Ecto neural progenitor cell (in vitro differentiated cells): ENCODE data around the gene SMIM22.

Source experiments
- DNase-seq: peaks from one replicate; pipeline ENCODE4 v3.0.0-alpha.2; 2018; ENCODE audit warnings: low spot score

Gene SMIM22, protein sequence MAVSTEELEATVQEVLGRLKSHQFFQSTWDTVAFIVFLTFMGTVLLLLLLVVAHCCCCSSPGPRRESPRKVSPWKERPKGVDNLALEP

DNA sequence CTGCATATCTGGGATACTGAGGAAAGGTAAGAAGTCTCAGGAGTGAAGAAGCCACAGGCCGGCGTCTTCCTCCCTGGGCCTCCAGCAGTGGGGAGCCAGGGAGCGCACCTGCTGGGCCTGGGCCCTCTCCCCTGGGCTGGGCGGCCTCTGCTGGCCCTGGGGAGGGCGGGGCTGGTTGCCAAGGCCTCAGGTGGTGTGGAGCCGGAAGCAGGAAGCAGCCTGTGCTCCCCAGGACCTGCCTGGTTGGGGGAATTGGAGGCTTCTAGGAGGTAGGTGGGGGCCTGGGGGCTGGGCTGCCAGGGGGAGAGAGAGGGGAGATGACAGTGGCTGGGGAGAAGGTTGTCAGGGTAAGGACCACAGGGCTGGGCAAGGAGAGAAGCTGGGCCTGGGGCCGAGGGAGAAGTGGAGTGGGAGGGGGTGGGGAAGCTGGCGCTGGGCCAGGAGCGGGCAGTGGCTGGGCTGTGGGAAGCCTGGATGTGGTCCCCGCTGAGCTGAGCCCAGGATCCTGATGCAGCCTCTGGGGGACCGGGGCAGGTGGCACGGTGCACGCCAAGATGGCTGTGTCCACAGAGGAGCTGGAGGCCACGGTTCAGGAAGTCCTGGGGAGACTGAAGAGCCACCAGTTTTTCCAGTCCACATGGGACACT, at the start of gene SMIM22:
SMIM22 (plus strand) TSS at position 189 of the 647 bp plus-strand sequence; CDS start at position 555, 366 bp downstream.
- DNase-seq = no peak

DNA sequence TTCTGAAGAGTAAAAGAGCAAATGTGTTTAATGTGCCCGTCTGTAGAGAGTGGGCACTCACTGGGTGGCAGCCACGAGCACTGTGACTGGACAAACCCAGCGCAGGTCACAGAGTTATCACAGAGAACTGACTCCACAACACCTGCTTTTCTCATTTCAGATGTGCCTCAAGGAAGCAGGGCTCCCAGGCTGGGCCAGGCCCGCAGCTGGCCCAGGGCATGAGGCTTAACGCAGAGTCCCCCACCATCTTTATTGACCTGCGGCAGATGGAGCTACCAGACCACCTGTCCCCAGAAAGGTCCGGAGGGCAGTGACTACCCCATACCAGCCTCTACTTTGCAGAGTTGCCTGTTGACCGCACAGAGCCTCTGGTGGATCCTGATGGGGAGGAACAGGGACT, 49.0 kb upstream of the SMIM22 start:
- no peak for DNase-seq

DNA sequence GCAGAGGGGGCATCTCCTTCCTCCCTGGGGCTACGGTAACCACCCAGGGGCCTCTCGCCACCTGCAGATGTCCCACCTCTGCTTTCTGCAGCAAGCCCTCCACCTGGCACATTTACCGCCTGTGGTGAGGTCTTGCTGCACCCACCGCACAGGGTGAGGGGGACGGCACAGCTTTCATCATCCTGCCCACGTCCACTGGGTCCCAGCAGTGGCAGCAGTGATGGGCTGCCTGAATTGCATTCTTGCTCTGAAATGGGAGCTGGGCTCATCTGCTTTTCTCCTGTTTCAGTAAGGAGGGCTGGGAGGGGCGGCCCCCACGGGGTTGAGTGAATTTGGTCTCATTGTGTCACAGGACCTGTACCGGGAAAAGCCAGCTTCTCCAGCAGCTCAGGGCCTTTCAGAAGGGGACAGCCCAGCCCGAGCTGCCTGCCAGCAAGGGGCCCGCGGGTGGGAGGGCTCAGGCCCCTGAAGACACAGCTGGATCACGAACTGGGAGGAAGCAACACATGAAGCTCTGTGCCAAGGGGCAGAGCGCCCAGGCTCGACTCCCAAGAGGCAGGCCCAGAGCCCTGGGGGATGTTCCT, 48.1 kb upstream of the SMIM22 start:
- DNase-seq = no peak

DNA sequence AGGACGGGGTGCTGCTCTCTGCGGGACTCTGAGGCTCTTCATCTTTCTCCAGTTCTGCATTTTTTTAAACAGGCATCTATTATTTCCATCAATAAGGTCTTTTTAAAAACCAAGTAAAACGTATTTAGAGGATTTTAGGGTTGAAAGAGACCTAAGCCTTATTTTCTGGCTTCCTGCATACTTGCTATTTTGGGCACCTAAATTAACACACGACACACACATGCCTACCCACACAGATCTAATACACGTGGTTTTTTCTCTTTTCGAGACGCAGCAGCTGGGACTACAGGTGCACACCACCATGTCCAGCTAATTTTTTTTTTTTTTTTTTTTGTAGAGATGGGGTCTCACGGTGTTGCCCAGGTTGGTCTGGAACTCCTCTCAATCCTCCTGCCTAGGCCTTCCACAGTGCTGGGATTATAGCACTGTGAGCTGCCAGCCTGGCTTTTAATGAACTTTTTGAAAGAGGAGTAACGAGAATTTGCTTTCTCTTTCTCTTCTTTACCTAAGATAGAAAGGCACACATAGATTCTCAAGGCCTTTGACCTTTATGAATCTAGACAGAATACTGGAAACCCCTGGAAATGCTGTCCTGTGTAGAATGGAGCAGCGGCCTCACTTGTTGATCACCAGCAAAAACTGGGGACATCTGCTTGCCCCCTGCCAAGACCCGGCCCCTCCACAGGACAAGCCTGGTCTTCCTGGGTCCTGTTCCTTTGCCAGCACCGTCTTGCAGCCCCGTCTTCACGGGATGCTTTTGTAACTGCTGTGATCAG, 47.1 kb upstream of the SMIM22 start:
- no peak for DNase-seq

DNA sequence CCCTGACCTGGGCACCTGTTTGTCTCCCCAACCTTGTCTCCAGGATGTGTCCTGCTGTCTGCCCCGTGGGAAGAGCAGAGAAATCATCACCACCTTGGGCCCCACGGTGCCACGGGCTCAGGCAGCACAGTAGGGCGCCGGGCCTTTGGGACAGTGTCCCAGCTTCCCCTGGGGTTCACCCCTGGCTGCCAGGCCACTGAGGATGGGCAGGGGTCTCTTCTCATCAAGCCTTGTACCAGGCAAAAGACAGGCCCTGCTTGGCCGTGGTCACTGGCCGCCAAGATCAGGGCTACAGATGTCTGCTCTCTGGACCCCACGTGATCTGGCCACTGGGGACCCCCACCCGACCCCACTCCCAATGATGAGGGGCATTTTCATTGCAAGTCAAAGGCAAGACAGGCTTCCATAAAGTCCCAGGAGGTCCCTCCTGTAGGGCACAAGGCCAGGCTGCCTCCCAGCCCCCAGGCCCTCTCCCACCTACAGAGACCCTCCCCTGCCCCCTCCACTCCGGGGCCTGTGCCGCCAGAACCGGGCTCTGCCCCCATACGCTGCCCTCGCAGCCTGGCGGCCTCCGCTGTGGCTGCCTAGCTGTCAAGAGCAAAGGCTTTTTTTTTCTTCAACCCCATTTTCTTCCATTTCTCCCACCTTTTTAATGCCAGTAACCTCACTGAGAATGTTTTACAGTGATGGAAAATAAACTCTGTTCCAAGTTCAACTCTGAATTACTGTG, 46.3 kb upstream of the SMIM22 start:
- no peak for DNase-seq

DNA sequence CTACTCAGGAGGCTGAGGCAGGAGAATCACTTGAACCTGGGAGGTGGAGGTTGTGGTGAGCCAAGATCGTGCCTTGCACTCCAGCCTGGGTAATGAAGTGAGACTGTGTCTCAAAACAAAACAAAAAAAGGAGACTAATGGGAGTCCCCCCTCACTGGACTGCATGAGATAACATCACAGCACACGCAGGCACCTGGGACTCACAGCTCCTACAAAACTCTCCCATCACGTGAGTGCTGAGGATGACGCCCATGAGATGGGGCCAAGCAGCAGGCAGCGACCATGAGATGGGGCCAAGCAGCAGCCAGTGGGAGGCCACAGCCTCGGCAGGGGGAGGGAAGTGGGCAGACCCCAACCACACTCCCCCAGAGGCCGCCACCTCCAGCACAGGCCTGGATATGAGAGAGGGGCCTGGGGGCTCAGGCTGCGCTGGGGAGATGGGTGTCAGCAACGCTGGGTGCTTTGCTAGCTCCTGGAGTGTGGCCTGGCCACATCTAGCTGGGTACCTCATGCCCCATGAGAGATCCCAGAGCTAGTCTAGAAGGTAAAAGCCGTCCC, 45.4 kb upstream of the SMIM22 start:
- DNase-seq = no peak

DNA sequence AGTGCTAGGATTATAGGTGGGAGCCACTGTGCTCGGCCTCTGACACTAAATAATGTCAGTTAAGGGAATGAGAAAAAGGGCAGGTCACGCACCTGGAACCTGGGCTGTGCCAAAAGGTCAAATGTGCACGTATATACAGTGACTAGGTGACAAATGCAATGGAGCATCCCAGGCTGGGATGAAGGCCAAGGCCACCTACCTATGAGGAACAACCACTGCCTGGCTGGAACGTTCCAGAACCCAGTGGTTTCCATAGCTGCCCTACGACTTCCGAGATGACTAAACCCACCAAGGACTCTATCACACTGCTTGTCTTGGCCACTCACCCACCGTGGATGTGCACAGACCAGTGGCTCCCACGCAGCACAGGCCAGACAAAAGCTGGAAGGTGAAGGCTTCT, 44.3 kb upstream of the SMIM22 start:
- no peak for DNase-seq

DNA sequence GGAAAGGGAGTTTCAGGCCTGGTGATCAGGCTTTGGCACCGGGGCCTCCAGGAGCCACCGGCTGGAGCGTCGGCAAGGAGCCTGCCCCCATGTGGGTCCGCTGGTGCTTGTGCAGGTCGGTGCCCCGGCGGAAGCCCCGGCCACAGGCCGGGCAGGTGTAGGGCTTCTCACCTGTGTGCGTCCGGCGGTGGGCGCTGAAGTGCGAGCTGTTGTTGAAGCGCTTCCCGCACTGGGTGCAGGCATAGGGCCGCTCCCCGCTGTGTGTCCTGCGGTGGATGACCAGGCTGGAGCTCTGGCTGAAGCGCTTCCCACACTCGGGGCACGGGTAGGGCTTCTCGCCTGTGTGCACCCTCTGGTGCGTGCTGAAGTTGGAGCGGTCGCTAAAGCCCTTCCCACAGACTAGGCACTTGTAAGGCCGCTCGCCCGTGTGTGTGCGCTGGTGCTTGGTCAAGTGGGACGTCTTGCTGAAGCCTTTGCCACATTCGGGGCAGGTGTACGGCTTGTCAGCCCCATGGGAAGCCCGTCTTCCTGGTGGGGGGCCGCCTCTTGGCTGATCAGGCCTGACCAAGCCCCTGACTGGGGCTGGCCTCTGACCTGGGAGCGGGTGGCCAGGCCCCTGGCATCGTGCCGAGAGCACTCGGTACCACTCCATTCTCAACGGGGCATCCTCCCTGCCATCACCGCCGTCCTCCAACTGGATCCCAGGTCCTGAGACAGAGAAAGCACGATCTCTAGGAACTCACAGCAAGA, 42.6 kb upstream of the SMIM22 start:
- no peak for DNase-seq

DNA sequence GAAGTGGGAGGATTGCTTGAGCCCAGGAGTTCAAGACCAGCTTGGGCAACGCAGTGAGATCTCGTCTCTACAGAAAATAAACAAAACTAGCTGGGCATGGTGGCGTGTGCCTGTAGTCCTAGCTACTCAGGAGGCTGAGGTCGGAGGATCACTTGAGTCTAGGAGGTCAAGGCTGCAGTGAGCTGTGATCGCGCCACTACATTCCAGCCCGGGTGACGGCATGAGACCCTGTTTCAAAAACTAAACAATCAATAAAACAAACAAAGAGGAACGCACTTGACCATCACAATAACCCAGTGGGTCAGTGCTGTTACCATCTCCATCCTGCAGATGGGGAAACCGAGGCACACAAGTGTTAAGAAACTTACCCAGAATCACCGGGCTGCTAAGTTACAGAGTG, 41.9 kb upstream of the SMIM22 start:
- DNase-seq = no peak

DNA sequence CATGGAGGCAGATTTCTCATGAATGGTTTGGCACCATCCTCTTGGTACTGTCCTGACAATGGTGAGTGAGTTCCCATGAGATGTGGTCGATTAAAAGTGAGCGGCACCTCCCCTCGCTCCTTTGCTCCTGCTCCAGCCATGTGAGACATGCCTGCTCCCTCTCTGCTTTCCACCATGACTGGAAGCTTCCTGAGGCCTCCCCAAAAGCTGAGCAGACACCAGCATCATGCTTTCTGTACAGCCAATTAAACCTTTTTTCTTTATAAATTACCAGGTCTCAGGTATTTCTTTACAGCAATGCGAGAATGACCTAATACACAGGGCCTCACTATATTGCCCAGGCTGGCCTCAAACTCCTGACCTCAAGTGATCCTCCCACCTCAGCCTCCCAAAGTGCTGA, 40.3 kb upstream of the SMIM22 start:
- DNase-seq = no peak

DNA sequence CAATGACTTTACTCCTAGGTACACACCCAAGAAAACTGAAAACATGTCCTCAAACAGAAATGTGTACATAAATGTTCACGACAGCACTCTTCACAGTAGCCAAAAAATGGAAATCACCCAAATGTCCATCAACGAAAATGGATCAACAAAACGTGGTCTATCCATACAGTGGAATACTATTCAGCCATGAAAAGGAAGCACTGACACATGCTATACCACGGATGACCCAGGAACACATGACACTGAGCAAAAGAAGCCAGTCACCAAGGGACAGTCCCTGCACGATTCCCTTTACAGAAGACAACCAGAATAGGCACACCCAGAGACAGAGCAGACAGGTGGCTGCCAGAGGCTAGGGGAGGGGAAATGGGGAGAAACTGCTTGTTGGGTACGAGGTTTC, 39.5 kb upstream of the SMIM22 start:
- no peak for DNase-seq

DNA sequence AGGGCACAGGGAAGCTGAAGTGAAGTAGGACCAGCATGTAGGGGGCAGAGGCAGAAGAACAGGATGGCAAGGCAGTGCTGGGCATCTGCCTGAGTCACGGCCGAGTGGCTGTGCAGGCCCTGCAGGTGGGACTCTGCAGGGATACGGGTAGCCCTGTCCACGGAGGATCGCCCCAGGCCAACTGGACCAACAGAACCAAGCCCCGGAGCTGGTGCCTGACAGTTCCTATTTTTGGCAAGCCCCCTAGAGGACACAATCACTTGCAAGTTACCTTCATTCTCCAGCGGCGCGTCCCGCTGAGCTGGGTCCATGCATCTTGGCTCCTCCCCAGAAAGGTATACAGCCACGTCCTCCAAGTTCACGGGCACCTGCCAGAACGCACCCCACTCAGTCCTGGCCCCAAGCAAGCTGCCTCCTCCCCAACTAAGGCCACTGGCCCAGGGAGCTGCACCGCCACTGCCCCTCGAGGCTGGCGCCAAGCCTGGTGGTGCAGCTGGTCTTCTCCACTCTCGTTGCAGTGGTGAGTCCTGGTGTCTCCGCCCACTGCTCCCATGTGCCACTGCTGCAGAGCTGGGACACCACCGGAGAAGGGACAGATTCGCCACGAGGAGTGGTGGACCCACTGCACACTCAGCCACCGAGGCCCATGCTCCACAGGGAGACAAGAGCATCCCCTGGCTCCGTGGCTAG, 34.8 kb upstream of the SMIM22 start:
- no peak for DNase-seq

DNA sequence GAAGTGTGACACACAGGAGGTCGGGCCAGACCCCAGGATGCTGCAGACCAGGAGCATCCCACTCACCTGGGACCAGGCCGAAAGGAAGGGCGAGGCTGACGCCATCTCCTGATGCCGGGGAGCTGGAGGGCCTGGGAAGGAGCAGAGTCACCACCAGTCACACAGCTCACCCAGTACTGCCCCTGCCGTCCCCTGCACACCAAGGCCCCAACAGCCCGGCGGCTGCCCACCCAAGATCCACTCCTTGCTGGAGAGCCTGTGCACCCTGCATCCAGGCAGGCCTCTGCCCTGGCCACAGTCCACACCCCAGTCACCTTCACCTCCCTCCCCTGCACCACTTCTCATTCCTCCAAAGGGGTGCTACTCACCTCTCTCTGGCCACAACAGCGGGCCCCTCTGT, 33.0 kb upstream of the SMIM22 start:
- DNase-seq = no peak

DNA sequence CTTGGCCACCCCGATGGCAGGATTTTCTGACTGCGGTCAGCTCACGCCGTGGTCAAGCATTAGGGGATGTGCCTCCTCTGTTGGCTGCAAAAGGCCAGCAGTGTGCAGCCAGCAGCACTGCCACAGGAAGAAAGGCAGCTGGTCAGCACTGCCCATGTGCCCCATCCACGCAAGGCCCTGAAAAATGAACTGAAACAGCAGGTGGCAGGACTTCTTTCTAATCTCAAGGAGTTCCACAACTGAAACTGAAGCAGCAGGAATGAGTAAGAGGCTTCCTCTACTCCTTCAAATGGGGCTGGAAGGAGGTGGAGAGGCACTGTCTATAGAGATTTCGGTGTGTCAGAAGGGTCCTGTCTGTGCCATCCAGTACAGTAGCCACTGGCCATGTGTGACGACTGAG, 31.4 kb upstream of the SMIM22 start:
- DNase-seq = no peak

DNA sequence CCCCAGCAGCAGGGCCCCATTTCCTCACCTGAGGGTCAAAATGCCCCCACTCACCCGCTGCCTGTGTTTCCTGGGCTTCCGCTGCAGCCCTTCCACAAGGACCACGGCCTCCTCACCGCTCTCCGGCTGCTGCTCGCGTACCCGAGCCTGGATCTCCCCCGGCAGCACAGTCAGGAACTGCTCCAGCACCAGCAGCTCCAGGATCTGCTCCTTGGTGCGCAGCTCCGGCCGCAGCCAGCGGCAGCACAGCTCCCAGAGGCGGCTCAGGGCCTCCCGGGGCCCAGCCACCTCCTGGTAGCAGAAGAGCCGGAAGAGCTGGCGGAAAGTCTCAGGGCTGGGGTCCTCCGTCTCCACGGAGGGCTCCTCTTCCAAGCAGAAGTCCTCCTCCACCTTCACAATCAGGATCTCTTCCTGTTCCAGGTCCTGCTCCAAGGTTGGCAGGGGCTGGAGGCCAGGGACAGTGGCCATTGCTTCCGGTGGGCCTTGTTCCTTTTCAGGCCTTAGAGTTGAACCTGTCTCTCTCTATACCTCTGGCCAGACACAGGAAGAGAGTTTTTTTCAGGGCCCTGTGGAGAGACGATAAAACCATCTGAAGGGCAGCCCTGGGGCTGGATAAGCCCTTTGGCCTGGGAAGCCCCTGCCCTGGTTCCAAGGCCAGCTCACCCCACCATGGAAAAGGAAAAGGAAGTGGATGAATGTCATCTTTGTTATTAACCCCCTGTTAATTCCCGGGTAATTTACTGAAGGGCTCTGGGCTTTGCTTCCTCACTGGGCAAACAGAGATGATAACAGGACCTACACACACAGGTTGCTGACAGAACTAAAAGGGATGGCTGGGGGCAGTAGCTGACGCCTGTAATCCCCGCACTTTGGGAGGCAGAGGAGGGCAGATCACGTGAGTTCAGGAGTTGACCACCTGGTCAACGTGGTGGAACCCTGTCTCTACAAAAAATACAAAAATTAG, 29.4 kb upstream of the SMIM22 start:
- no peak for DNase-seq

DNA sequence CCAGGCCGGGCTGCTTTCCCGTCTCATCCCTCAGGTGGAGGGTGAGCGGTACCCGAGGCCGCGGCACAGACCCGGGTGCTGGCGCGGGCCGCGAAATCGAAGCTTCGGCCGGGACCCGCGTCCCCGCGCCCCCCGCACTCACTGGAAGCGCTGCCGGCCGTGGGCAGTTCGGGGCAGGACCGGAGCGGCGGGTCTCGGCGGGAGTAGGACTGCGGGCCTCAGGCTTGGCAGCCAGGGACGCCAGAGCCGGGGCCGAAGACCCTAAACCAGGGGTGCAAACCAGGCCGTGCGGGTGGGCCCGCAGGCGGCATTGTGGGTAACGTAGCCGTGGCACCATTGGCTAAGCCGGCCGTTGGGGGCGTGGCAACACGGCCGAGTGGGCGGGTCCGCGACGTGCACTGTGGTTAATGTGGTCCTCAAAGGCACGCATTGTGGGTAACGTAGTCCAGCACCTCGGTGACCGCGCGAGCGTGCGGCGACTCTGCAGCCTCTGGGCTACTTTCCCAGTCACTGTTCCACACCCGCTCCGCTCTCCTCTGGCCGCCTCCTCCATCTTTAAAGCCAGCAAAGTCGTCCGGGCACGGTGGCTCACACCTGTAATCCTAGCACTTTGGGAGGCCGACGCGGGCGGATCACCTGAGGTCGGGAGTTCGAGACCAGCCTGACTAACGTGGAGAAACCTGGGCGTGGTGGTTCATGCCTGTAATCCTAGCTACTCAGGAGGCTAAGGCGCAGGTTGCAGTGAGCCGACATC, 28.1 kb upstream of the SMIM22 start, which contains the start of gene ZNF500:
ZNF500 (minus strand) TSS at position 288 of the 754 bp plus-strand sequence. CDS start 1,184 bp downstream, outside the sequence.
- peak; percentile 99 for DNase-seq

DNA sequence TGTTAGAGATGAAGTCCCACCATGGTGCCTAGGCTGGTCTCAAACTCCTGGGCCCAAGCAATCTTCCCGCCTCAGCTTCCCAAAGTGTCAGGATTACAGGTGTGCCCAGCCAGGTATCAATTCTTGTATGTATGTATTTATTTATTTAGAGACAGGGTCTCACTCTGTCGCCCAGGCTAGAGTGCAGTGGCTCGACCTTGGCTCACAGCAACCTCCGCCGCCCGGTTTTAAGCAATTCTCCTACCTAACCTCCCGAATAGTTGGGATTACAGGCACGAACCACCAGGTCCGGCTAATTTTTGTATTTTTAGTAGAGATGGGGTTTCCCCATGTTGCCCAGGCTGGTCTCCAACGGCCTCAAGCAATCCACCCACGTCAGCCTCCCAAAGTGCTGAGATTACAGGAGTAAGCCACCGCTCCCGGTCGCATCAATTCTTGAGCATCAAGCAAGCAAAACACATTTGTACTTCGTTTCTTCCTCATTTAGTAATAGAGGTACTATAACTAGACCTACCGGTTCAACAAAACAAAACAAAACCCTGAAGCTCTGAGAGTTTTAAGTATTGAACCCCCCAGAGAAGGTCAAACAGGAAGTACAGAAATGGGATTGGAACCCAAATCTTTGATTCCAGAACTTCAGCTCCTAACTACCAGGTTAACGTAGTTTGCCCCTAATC, 27.2 kb upstream of the SMIM22 start:
- no peak for DNase-seq
